ENCODE results near the gene VPS13D. TPM values are rescaled to one million over a fixed set of nuclear protein-coding genes. Genes with fewer than 3 reads are reported as not detected.

The VPS13D gene
- total RNA-seq, 1 experiment from 2014 or later = 31.6 TPM

- no peak overlapping the region for H3K27ac ChIP-seq (ENCODE audit: low read depth, low read length)
- H3K9me2 ChIP-seq (ENCODE audit: insufficient read depth) = no peaks in the 10 kb centered on the region
- DNase-seq (ENCODE audit: low read depth, low spot score) (no peak), ATAC-seq (no peak)
- peaks cover 4 to 12% of the 10 kb centered on the region in 2 experiments; a peak in 2 of 4 replicates for H3K4me1 ChIP-seq (ENCODE audit: control insufficient read depth in 1 of 2, insufficient read depth in 2 of 2, low read length in 2 of 2)
- no peak overlapping the region for H3K4me3 ChIP-seq (replicated peaks in 1 of 2; ENCODE audit: low read depth in 1 of 2, low read length in 2 of 2)
- ChIA-PET CTCF (no interaction called here), POLR2A (no interaction called here), RAD21 (ENCODE audit: low non-redundant PET in 1 of 2, low total read pairs in 2 of 2, uncharacterized antibody in 2 of 2, unreplicated experiment in 2 of 2) (no interaction called here)
- H3K4me2 ChIP-seq (ENCODE audit: low read length) = no peak overlapping the region
- TF ChIP-seq JUND (IDR thresholded peaks at IDR 0.05) = no peak
- no peak for TF ChIP-seq SIN3A (IDR thresholded peaks at IDR 0.05; ENCODE audit: low read depth)
- no peak for TF ChIP-seq EGR1 (IDR thresholded peaks at IDR 0.05; ENCODE audit: low read depth)
- no peak overlapping the region for H2AFZ ChIP-seq (ENCODE audit: low read depth, low read length, poor library complexity, severe bottlenecking)
- H4K20me1 ChIP-seq (ENCODE audit: insufficient read depth) = no peaks in the 10 kb centered on the region
- intact Hi-C loops (cut with micrococcal nuclease) = no loop called here
- no peak overlapping the region for H3K9ac ChIP-seq (ENCODE audit: low read length)
- H3K79me2 ChIP-seq (ENCODE audit: insufficient read depth, low read length) = no peaks in the 10 kb centered on the region
- 0 out of 4 replicates have a peak, but pooled peaks cover 0 to 16% of the 10 kb centered on the region in 2 experiments for H3K36me3 ChIP-seq (ENCODE audit: control insufficient read depth in 1 of 2, insufficient read depth in 2 of 2, low read length in 2 of 2)
- H3K9me3 ChIP-seq (ENCODE audit: control insufficient read depth in 1 of 2, insufficient read depth in 1 of 2, low read depth in 1 of 2, low read length in 2 of 2) = no peaks in the 10 kb centered on the region
- no TSS peak for BruUV-seq (replicated peaks)
- no peaks in the 10 kb centered on the region for H3K27me3 ChIP-seq (ENCODE audit: insufficient read depth, low read length)
Observed at GRCh38 chr1:12416101-12416500, 186.3 kb downstream of the VPS13D start.

GRCh38 chr1:12416744-12417143 lies 186.9 kb downstream of the VPS13D start:
- H3K9me2 ChIP-seq (ENCODE audit: insufficient read depth) = no peaks in the 10 kb centered on the region
- H4K20me1 ChIP-seq (ENCODE audit: insufficient read depth) = no peaks in the 10 kb centered on the region
- H3K79me2 ChIP-seq (ENCODE audit: insufficient read depth, low read length) = no peaks in the 10 kb centered on the region
- TF ChIP-seq CEBPB (IDR thresholded peaks at IDR 0.05; ENCODE audit: low read depth) = no peak
- no peak for TF ChIP-seq EZH2phosphoT487 (IDR thresholded peaks at IDR 0.05; ENCODE audit: borderline replicate concordance)
- no TSS peak for BruUV-seq (replicated peaks)
- ATAC-seq = no peak
- H3K9ac ChIP-seq (ENCODE audit: low read length) = no peak overlapping the region
- no peaks in the 10 kb centered on the region for H3K27me3 ChIP-seq (ENCODE audit: insufficient read depth, low read length)
- no peak overlapping the region for H3K4me2 ChIP-seq (ENCODE audit: low read length)
- ChIA-PET CTCF (no interaction called here), RAD21 (ENCODE audit: low non-redundant PET in 1 of 2, low total read pairs in 2 of 2, uncharacterized antibody in 2 of 2, unreplicated experiment in 2 of 2) (no interaction called here), POLR2A (no interaction called here)
- H3K27ac ChIP-seq (ENCODE audit: low read depth, low read length) = no peak overlapping the region
- no peak overlapping the region for H2AFZ ChIP-seq (ENCODE audit: low read depth, low read length, poor library complexity, severe bottlenecking)
- intact Hi-C loops (cut with micrococcal nuclease) = no loop called here
- H3K36me3 ChIP-seq (ENCODE audit: control insufficient read depth in 1 of 2, insufficient read depth in 2 of 2, low read length in 2 of 2) = 0 out of 4 replicates have a peak, but pooled peaks cover 0 to 14% of the 10 kb centered on the region in 2 experiments
- DNase-seq (ENCODE audit: low read depth, low spot score) = no peak
- no peak overlapping the region for H3K4me3 ChIP-seq (replicated peaks in 1 of 2; ENCODE audit: low read depth in 1 of 2, low read length in 2 of 2)
- H3K9me3 ChIP-seq (ENCODE audit: control insufficient read depth in 1 of 2, insufficient read depth in 1 of 2, low read depth in 1 of 2, low read length in 2 of 2) = no peaks in the 10 kb centered on the region
- peaks cover 4 to 12% of the 10 kb centered on the region in 2 experiments; a peak in 2 of 4 replicates for H3K4me1 ChIP-seq (ENCODE audit: control insufficient read depth in 1 of 2, insufficient read depth in 2 of 2, low read length in 2 of 2)

Measured in HCT116 (cell line).